DMS153 treated with DMSO at 0.1 percent for 48 hours (cell line): ENCODE data around the gene SLC38A5.

Experiments used
- DNase-seq: peaks from one replicate; lab custom pipeline; 2025; ENCODE audit not compliant: unreplicated experiment; lab: John Stamatoyannopoulos, UW

SLC38A5 gene

GRCh38 chrX:48492293-48492910 is 22.3 kb upstream of the SLC38A5 start:
- no peak for DNase-seq

DNA sequence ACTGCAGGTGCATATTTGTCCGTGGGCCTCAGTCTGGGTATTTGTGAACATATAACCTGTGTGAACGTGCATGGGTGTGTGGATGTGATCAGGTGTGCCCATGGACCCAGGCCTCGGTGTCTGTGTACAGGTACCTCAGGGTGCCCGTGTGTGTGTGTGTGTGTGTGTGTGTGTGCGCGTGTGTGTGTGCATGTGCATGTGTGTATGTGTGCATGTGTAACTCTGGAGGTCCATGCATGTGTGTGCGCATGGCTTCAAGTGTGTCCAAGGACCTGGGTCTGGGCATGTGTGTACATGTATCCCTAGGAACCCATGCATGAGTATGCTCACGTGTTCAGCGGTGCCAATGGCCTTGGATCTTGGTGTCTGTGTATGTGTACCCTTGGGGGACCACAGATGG is 21.7 kb upstream of the SLC38A5 start:
- DNase-seq: no peak

- DNase-seq: no peak
Observed at GRCh38 chrX:48490661-48491060, 20.6 kb upstream of the SLC38A5 start.

DNA sequence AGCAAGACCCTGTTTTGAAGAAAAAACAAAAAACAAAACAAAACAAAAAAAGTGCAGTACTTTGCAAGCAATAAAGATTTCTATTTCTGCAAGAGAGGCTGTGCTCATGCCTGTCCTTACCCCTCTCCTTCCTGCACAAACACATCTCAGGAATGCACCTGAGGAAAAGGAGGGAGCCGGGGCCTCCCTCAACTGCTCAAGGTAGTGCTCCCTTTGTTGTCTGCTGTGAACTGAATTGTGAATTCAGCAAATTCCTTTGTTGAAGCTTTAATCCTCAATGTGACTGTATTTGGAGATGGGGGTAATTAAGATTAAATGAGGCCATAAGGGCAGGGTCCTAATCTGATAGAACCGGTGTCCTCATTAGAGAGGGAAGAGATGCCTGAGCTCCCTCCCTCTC is 19.8 kb upstream of the SLC38A5 start:
- DNase-seq: no peak

GRCh38 chrX:48489296-48489695 is 19.2 kb upstream of the SLC38A5 start:
- DNase-seq: no peak

DNA sequence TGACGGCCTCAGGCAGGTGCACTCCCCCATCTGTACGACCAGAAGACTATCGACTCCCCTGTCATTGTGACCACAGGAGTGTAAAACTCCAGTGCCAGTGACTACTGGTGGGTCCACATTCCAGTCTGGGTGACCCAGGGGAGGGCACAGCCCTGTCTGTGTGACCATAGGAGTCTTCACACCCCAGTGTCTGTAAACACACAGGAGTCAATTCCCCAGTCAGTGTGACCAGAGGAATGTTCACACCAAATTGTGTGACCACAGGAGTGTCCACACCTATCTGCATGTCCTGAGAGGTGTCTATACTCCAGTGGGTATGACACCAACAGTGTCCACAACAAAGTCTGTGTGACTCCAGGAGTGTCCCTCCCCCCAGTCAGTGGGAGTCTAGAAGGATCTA is 18.0 kb upstream of the SLC38A5 start:
- DNase-seq: no peak

GRCh38 chrX:48487362-48487798 is 17.3 kb upstream of the SLC38A5 start:
- no peak for DNase-seq

DNA sequence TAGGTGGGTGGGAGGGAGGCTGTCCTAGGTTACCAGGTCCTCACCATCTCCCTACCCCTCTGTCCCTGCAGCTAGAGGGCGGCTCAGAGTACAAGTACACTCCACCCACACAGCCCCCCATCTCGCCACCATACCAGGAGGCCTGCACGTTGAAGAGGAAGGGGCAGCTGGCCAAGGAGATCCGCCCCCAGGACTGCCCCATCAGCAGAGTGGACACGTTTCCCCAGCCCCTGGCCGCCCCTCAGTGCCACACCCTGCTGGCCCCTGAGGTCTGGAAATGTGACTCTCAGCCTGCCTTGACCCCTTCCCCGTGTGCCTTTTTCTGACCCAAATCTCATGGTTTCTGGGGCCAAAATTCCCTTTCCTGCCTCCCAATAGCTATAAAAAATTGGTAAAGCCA is 12.5 kb upstream of the SLC38A5 start:
- DNase-seq: no peak

GRCh38 chrX:48480583-48480982 is 10.5 kb upstream of the SLC38A5 start:
- DNase-seq: no peak

- DNase-seq: no peak
Observed at GRCh38 chrX:48480142-48480541, 10.1 kb upstream of the SLC38A5 start.

- no peak for DNase-seq
Observed at GRCh38 chrX:48478806-48479205, 8.7 kb upstream of the SLC38A5 start.

DNA sequence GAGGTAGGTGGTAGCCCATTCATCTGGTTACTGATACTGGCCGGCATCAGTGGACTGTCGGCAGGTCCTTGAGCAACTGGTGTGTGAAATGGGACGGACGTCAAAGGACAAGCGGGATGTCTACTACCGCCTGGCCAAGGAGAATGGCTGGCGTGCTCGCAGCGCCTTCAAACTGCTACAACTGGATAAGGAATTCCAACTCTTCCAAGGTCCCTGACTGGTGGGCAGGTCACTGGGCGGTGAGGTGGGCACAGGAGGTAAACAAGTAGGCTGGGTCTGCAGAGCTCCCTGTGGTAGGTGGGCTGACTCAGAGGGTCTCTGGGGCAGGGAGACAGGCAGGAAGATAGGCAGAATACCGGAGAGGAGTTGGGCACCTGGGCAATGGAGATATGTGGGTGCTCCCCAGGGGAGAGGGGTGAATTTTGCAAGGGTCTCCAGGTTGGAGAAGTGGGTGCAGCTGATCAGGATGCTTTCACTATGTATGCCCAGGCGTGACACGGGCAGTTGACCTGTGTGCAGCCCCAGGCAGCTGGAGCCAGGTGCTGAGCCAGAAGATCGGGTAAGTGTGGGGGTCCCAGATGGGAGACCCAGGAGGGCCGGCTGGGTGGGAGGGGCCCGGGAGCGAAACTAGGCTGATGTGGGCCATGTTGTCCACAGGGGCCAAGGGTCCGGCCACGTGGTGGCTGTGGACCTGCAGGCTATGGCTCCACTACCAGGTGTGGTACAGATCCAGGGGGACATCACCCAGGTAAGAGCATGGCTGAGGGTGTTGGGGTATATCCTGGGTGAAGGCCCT is 8.1 kb upstream of the SLC38A5 start:
- DNase-seq: no peak

DNA sequence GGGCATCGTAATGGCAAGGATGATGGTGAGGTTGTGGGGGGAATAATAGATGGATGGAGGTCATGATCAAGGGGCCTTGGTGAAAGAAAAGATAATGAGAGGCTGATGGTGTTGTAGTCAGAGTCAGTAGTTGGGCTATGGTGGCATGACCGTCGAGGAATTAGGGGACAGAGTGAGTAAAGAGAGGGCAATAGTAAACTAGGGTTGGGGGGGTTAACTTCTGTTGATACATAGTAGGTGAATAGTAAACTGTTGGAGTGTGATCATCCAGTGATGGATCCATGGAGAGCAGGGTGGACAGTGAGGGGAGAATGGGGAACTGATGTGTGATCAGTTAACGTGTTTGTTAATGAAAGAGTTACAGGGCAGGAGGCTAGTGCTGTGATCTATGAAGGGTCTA is 6.9 kb upstream of the SLC38A5 start:
- no peak for DNase-seq

GRCh38 chrX:48475774-48476577 is 5.9 kb upstream of the SLC38A5 start, which contains the start of gene FTSJ1:
Gene FTSJ1 (plus strand): TSS chrX:48476199. CDS start chrX:48478048, 1,849 bp downstream.
- DNase-seq: peak; percentile 20

DNA sequence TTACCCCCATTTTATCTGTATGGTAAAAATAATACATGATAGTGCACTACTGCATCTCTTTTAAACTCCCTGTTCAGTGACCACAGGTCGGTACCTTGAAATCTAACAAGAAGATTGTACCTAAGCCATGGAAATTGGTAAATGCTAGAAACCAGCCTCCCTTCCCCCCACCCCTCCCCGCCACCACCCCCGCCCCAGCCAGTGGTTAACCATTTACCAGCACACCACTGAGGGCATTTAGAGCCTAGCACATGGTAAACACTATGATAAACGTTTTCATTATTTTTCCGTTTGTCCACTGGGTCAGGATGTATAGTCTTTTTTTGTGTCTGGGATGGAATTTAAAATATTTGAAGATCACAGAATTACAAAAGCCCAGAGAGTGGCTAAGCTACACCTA is 5.2 kb upstream of the SLC38A5 start:
- no peak for DNase-seq

DNA sequence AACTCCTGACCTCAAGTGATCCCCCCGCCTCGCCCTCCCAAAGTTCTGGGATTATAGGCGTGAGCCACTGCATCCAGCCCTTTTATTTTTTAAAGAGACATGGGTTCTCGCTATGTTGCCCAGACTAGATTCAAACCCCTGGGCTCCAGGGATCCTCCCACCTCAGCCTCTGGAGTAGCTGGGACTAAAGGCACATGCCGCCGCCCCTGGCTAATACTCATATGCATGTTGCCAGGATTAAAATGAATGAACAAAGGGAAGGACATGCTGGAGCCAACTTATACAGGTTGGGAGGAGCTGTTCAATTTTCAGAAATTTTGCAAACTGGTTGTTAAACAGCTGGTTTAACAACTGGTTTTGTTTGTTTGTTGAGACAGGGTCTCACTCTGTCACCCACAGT is 4.5 kb upstream of the SLC38A5 start:
- no peak for DNase-seq

DNA sequence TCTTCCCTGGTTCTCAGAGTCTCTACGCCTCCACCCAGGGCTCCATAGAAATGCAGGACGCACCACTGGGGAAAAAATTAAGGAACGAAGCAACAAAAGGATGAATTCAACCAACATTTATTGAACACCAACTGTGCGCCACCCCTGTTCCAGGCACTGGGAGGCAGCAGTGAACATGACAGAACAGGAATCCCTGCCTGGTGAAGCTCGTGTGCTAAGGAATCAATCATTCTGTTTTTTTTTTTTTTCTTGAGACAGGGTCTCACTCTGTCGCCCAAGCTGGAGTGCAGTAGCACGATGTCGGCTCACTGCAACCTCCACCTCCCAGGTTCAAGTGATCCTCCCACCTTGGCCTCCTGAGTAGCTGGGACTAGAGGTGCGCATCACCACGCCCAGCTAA is 4.1 kb upstream of the SLC38A5 start:
- DNase-seq: no peak

GRCh38 chrX:48473704-48473990 is 3.6 kb upstream of the SLC38A5 start:
- DNase-seq: no peak

DNA sequence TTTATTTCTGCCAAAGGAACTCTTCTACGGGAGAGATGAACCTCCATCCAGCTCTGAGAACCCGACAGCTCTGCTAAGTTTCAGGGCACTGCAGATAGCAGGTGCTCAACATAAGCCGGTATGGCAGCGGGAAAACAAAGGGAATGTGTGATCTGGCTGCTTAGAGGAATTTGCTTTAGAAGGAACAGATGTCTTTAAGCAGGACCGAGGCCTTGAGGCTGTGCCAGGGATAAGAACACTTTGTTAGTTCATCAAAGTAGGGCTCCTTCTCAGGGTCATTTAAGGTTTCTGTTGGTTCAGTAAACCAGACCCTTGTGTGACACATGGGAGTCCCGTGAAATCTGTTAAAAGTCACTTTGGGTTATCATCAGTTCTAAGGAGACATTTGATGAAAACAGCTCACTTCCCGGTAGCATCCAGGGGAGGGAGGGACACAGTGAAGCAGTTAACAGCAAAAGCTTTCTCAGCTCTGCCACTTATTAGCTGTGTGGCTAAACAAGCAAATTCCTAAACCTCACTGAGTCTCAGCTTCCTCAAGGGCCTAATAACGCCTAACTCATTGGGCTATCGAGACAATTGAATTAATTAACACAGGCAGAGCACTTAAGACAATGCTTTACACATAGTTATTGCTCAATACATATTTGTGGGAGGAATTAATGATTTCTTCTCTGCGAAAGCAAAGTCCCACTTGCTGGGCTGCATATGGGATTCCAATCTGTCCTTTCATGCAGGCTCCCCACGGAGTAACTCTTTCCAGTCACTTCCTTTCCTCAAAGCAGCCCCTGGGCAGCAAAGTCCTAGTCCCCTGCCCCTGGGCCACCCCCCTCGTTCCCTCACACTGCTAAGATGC is 3.0 kb upstream of the SLC38A5 start:
- no peak for DNase-seq

- DNase-seq: no peak
Observed at GRCh38 chrX:48472225-48472624, 2.2 kb upstream of the SLC38A5 start.

DNA sequence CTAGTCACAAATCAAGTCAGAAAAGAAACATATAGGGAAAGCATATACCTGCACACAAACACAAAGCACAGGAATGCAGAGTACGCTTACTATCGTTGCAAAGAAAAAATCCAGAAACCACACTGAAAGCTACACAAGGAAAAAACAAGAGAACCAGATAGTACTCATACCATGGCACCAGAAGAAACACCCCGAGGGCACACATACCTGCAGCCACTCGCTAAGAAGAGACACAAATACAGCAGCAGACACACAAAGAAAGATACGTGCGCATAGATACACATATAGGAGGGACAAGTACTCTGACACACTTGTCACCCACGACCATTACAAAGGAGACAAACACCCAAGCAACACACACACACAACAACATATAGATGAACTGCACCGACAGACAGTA is 1.4 kb upstream of the SLC38A5 start:
- DNase-seq: no peak
